ENCODE measurements around the gene CRYBB3. TPM values are rescaled to one million over a fixed set of nuclear protein-coding genes. Genes with fewer than 3 reads are reported as not detected.

CRYBB3 gene
- total and polyA plus RNA-seq, 10 donors = 0.16 to 0.80 TPM; not detected in 8

- Histone ChIP-seq H3K27me3 (replicated peaks in 1 of 7) (no peaks in the 10 kb centered on the region), H3K36me3 (peaks cover 0 to 45% (median 5%) of the 10 kb centered on the region in 6 donors), H3K27ac (no peak overlapping the region), H3K9me3 (peaks cover 0 to 14% (median 12%) of the 10 kb centered on the region in 8 donors), H3K4me3 (no peak overlapping the region), H3K4me1 (no peaks in the 10 kb centered on the region)
- WGBS, 5 donors = 83 to 93% (median 88%) methylated on average over 12 of the region's 12 CpGs
- intact Hi-C loops (cut with DNase I; ENCODE audit: low total_unique reads) = no loop called here
- TF ChIP-seq POLR2A (IDR thresholded peaks at IDR 0.05) (no peak), POLR2AphosphoS5 (IDR thresholded peaks at IDR 0.05) (no peak), CTCF (IDR thresholded peaks at IDR 0.05 in 8 of 11, conservative IDR thresholded peaks at IDR 0.05 in 3 of 11) (no peak)
- no peak for DNase-seq
These were observed 15.6 kb upstream of the CRYBB3 start for GRCh38 chr22:25183949-25184619.

- intact Hi-C loops (cut with DNase I; ENCODE audit: low total_unique reads) = no loop called here
- WGBS, 5 donors = 81 to 96% (median 86%) methylated on average over 3 of the region's 3 CpGs
- Histone ChIP-seq H3K4me3 (no peak overlapping the region), H3K36me3 (peaks cover 0 to 44% (median 3%) of the 10 kb centered on the region in 6 donors), H3K27ac (no peak overlapping the region), H3K27me3 (replicated peaks in 1 of 7) (no peaks in the 10 kb centered on the region), H3K4me1 (no peaks in the 10 kb centered on the region), H3K9me3 (no peaks in the 10 kb centered on the region)
- DNase-seq = no peak
- no peak for TF ChIP-seq CTCF (IDR thresholded peaks at IDR 0.05 in 8 of 11, conservative IDR thresholded peaks at IDR 0.05 in 3 of 11)
- no peak for TF ChIP-seq POLR2A (IDR thresholded peaks at IDR 0.05)
- TF ChIP-seq POLR2AphosphoS5 (IDR thresholded peaks at IDR 0.05) = no peak
These were observed 13.5 kb upstream of the CRYBB3 start for GRCh38 chr22:25186140-25186539.

- no peaks in the 10 kb centered on the region for H3K27me3 ChIP-seq (replicated peaks in 1 of 7)
- TF ChIP-seq POLR2A (IDR thresholded peaks at IDR 0.05) = no peak
- no peak for TF ChIP-seq CTCF (IDR thresholded peaks at IDR 0.05 in 8 of 11, conservative IDR thresholded peaks at IDR 0.05 in 3 of 11)
- no peak for TF ChIP-seq POLR2AphosphoS5 (IDR thresholded peaks at IDR 0.05)
- no peak for DNase-seq
- 76 to 88% (median 83%) methylated on average over 6 of the region's 6 CpGs for WGBS, 5 donors
- no peaks in the 10 kb centered on the region for H3K9me3 ChIP-seq
- H3K27ac ChIP-seq = no peak overlapping the region
- no peak overlapping the region for H3K4me3 ChIP-seq
- intact Hi-C loops (cut with DNase I; ENCODE audit: low total_unique reads) = no loop called here
- no peaks in the 10 kb centered on the region for H3K4me1 ChIP-seq
- H3K36me3 ChIP-seq = peaks cover 0 to 53% (median 3%) of the 10 kb centered on the region in 6 donors
These were observed 12.2 kb upstream of the CRYBB3 start for GRCh38 chr22:25187469-25187868.

- intact Hi-C loops (cut with DNase I; ENCODE audit: low total_unique reads) = no loop called here
- Histone ChIP-seq H3K27ac (no peak overlapping the region), H3K27me3 (replicated peaks in 1 of 7) (no peaks in the 10 kb centered on the region), H3K4me3 (no peak overlapping the region), H3K9me3 (no peaks in the 10 kb centered on the region), H3K36me3 (peaks cover 0 to 60% (median 0%) of the 10 kb centered on the region in 6 donors), H3K4me1 (no peaks in the 10 kb centered on the region)
- TF ChIP-seq POLR2AphosphoS5 (IDR thresholded peaks at IDR 0.05) = no peak
- TF ChIP-seq CTCF (IDR thresholded peaks at IDR 0.05 in 8 of 11, conservative IDR thresholded peaks at IDR 0.05 in 3 of 11) = no peak
- 82 to 90% (median 88%) methylated on average over 12 of the region's 12 CpGs for WGBS, 5 donors
- no peak for DNase-seq
These were observed 7.3 kb upstream of the CRYBB3 start for GRCh38 chr22:25192406-25192805.

Measured in spleen (tissue), 11 donors.